HG02884 (cell line): Measurements from ENCODE around the gene C9orf72.
A peak's percentile ranks its signal among the peaks of the same experiment; 100 is the strongest.
"Not testable (repeated sequence)": the region's sequence is repeated elsewhere in the genome, so short reads cannot be mapped to it uniquely, and the experiment has no call there.

Experiments
- ATAC-seq: cut with Tn5 transposase; IDR thresholded peaks from one replicate; pipeline ENCODE4 v1.9.1; 2021; ENCODE audit warnings: mild to moderate bottlenecking, moderate library complexity; ENCODE audit not compliant: unreplicated experiment

C9orf72 gene

GRCh38 chr9:27572918-27573633, at the start of gene C9orf72:
C9orf72 (minus strand) TSS chr9:27573481; CDS start chr9:27567120, 6,361 bp downstream.
- ATAC-seq = peak; percentile 54

- ATAC-seq = no peak
These were observed 49.5 kb upstream of the C9orf72 start for GRCh38 chr9:27622693-27623340.

GRCh38 chr9:27619743-27620142, 46.5 kb upstream of the C9orf72 start:
- ATAC-seq = no peak

GRCh38 chr9:27618066-27618465, 44.8 kb upstream of the C9orf72 start:
- no peak for ATAC-seq

- no peak for ATAC-seq
These were observed 41.3 kb upstream of the C9orf72 start for GRCh38 chr9:27614551-27614950.

- ATAC-seq = not testable (repeated sequence)
These were observed 38.8 kb upstream of the C9orf72 start for GRCh38 chr9:27612036-27612435.

- ATAC-seq = no peak
These were observed 37.3 kb upstream of the C9orf72 start for GRCh38 chr9:27610622-27611021.

- ATAC-seq = no peak
These were observed 29.7 kb upstream of the C9orf72 start for GRCh38 chr9:27602954-27603353.

- ATAC-seq = no peak
These were observed 29.0 kb upstream of the C9orf72 start for GRCh38 chr9:27602142-27602861.

- ATAC-seq = no peak
These were observed 28.1 kb upstream of the C9orf72 start for GRCh38 chr9:27601396-27601795.

- no peak for ATAC-seq
These were observed 27.0 kb upstream of the C9orf72 start for GRCh38 chr9:27600256-27600655.

- ATAC-seq = no peak
These were observed 26.6 kb upstream of the C9orf72 start for GRCh38 chr9:27599870-27600238.

GRCh38 chr9:27599102-27599869, 26.0 kb upstream of the C9orf72 start:
- no peak for ATAC-seq

- no peak for ATAC-seq
These were observed 22.5 kb upstream of the C9orf72 start for GRCh38 chr9:27595733-27596132.

GRCh38 chr9:27591672-27592071, 18.4 kb upstream of the C9orf72 start:
- no peak for ATAC-seq

GRCh38 chr9:27591093-27591492, 17.8 kb upstream of the C9orf72 start:
- ATAC-seq = no peak

- ATAC-seq = no peak
These were observed 17.4 kb upstream of the C9orf72 start for GRCh38 chr9:27590651-27591050.

GRCh38 chr9:27589462-27589861, 16.2 kb upstream of the C9orf72 start:
- no peak for ATAC-seq

GRCh38 chr9:27586304-27586703, 13.0 kb upstream of the C9orf72 start:
- no peak for ATAC-seq

GRCh38 chr9:27584931-27585330, 11.7 kb upstream of the C9orf72 start:
- ATAC-seq = no peak

- no peak for ATAC-seq
These were observed 9.5 kb upstream of the C9orf72 start for GRCh38 chr9:27582794-27583193.
